Activated T-helper 2 cell treated with anti-CD3 and anti-CD28 coated beads, Interferon-gamma antibody, Interleukin-2, Interleukin-4, amounts not matched to agents 10 μg/mL and 5 μg/mL and 100 μg/mL, durations not matched to agents 14 hours and 24 hours and 36 hours (primary cell): Measurements from ENCODE around the gene SERPINB5. TPM values are rescaled to one million over a fixed set of nuclear protein-coding genes. Genes with fewer than 3 reads are reported as not detected.

Source experiments
- DNase-seq: peaks from one replicate; pipeline ENCODE4 v3.0.0; 2021; ENCODE audit warnings: low spot score
- H3K27ac Mint-ChIP-seq: one replicate; pipeline ENCODE4 v1.8.0; 2021; ENCODE audit warnings: mixed read lengths
- H3K27me3 Mint-ChIP-seq: one replicate; pipeline ENCODE4 v1.8.0; 2021; ENCODE audit warnings: low read depth, mixed read lengths
- H3K36me3 Mint-ChIP-seq: one replicate; pipeline ENCODE4 v1.8.0; 2021; ENCODE audit warnings: low read depth, mixed read lengths
- H3K4me1 Mint-ChIP-seq: one replicate; pipeline ENCODE4 v1.8.0; 2021; ENCODE audit warnings: low read depth, mixed read lengths
- H3K4me3 Mint-ChIP-seq: one replicate; pipeline ENCODE4 v1.8.0; 2021; ENCODE audit warnings: low read depth, mild to moderate bottlenecking, moderate library complexity, mixed read lengths
- H3K9me3 Mint-ChIP-seq: one replicate; pipeline ENCODE4 v1.8.0; 2021; ENCODE audit warnings: mixed read lengths
- intact Hi-C: fragments of 100-400 bp; cut with micrococcal nuclease; formaldehyde crosslinking; loops from one replicate; pipeline ENCODE4 v1.15.1; 2023
- total RNA-seq: library from RNA; stranded (reverse); gene quantifications from 2 replicates; pipeline ENCODE4 v1.2.3, GENCODE V29; 2022

Gene SERPINB5
- total RNA-seq, 1 donor from 2014 or later = not detected

DNA sequence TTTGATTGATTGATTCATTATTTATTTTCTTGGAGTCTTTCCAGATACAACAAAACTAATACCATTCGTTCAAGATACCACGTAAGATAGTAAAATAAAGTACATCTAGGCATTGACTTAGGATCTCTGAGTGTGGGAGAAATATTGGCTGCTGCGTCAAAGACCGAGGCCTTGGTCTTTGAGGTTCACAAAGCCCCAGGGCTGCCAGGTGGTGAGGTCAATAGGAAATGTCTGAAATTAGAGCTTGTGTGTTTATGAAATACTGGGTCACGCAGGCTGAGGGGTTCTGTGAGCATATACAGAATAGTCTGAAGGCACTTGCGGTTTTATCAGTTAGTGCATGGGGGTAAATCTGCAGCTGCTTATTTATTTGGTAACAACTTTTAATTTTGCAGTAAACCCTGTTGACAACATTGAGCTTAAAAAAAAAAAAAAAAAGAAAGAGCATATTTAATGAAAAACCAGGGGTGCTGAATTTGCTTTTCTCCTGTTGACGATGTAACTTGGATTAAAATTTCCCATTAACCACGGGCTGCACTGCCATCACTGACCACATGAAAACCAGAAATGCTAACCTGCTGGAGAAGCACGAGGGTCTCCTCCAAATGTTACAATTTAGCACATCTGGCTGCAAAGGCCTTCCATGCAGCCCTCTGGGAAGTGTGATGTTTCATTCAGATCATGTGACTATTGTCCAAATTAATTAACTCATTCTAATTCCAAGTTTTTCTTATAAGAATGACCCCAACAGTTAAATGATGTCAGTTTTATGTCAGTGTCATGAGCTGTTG is 38.3 kb downstream of the SERPINB5 start:
- no peaks in the 10 kb centered on the region for H3K4me1 Mint-ChIP-seq
- no peaks in the 10 kb centered on the region for H3K36me3 Mint-ChIP-seq
- H3K27me3 Mint-ChIP-seq = peaks cover 10% of the 10 kb centered on the region
- H3K4me3 Mint-ChIP-seq = no peak overlapping the region
- no peak overlapping the region for H3K27ac Mint-ChIP-seq
- H3K9me3 Mint-ChIP-seq = no peaks in the 10 kb centered on the region
- no peak for DNase-seq
- intact Hi-C loops = loop anchor here (5.0 kb wide), 1 partner anchor 422 kb away; no protein-coding TSS in a partner anchor

DNA sequence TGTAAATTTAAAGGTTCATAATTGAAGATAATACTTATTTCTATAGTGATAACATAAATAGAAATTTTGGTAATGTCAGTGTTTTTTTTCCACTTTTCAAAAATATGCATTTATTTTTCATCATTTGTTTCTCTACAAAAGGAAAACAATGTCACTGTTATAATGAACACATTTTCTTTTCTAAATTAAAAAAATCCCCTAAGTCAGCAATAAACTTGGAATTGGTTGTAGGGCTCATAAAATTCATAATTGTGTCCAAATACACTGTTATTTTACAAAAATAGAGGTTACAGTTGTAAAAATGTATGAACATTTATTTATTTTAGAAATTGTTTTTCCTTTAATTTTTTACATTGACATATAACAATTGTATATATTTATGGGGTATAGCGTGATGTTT is 39.0 kb downstream of the SERPINB5 start:
- no peak for DNase-seq
- intact Hi-C loops = loop anchor here (5.0 kb wide), 1 partner anchor 422 kb away; no protein-coding TSS in a partner anchor
- no peak overlapping the region for H3K27ac Mint-ChIP-seq
- H3K9me3 Mint-ChIP-seq = no peaks in the 10 kb centered on the region
- H3K27me3 Mint-ChIP-seq = peaks cover 13% of the 10 kb centered on the region
- no peak overlapping the region for H3K4me3 Mint-ChIP-seq
- H3K36me3 Mint-ChIP-seq = no peaks in the 10 kb centered on the region
- H3K4me1 Mint-ChIP-seq = no peaks in the 10 kb centered on the region

DNA sequence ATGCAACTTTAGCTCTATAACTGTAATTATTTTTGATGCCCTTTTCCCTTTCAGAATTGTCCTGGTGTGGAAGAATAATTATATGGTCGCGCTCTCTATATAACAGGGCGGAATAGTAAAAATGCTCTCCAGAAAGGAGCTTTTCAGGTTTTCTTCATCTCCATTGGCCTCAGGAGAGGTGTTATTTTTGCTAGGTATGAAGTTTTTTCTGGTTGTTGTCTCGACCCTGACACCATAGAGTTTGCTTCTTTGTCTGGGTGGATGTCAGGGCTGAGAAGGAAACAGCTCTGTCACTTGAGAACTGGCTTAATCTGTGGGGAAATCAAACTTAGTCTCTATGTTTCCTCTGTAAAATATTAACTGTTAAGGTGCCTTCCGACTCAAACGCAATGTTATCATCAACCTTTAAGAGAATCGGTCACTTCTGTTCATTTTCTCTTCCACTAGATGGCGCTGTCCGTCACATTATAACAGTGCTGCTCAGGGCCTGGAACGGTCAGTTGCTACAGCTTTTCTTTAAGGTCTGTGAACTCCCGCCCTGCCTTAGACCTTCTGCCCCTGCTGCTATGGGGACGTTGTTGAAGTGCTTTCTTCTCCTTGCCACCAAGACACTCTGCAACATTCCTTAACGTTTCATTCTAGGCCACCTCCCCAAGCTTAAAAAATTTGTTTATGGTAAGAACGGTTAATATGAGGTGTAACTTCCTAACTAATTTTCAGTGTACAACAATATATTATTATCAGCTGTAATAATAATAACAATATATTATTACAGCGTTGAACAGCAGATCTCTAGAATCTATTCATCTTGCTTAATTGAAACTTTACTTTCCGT is 41.6 kb downstream of the SERPINB5 start:
- H3K27me3 Mint-ChIP-seq = peaks cover 24% of the 10 kb centered on the region
- H3K36me3 Mint-ChIP-seq = no peaks in the 10 kb centered on the region
- H3K4me3 Mint-ChIP-seq = no peak overlapping the region
- no peak overlapping the region for H3K27ac Mint-ChIP-seq
- DNase-seq = peak; percentile 30
- no peaks in the 10 kb centered on the region for H3K4me1 Mint-ChIP-seq
- no peaks in the 10 kb centered on the region for H3K9me3 Mint-ChIP-seq
- intact Hi-C loops = loop anchor here (1.0 to 5.0 kb wide), 4 partner anchors 60 to 461 kb away; no protein-coding TSS in a partner anchor

DNA sequence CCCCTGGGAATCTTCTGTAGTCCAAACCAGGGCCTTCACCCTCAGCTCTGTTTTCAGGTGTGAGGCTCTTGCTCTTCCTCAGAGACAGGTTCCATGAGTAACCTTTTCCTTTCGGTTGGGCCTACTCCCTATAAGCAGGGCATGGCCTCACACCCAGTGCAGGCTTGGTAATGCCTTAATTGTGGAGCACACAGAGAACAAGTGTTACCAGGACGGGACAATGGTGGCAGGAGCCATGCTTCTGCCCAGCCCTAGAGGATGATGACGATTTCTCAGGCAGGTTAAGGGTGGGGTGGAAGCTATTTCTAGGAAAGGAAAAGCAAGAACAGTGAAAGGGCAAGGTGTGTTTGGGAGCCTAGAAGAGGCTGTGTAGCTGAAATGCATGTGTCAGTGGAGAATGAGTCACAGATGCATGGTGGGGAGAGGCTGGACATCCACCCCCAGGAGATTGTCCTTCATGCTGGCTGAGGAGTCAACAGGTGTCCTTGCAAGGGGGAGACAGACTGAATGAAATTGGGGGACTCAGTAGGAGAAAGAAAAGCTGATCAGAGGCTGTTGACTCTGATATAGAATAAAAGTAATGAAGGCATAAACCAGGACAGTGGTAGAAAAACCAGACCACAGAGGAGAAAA is 43.4 kb downstream of the SERPINB5 start:
- Mint-ChIP-seq H3K9me3 (no peaks in the 10 kb centered on the region), H3K27me3 (peaks cover 25% of the 10 kb centered on the region), H3K4me1 (no peaks in the 10 kb centered on the region), H3K27ac (no peak overlapping the region), H3K4me3 (no peak overlapping the region), H3K36me3 (no peaks in the 10 kb centered on the region)
- DNase-seq = no peak
- intact Hi-C loops = no loop called here

DNA sequence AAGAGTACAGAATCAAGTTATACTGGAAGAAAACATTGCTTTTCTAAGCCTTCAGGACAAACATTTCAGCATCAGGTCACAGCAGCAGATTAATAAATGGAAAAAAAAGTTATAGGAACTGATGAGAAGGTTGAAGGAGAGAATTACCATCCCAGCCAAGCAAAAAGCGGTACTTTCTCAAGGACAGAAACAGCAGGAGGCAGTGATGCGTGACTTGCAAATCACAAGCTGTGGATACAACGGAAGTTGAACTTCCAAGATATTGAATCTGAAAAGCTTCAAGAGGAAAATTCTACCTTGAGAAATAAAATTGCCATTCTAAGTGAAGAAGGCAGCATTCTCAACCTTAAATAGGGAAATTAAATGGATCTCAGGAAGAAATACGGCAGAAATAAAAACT is 46.9 kb downstream of the SERPINB5 start:
- no peaks in the 10 kb centered on the region for H3K36me3 Mint-ChIP-seq
- no peak overlapping the region for H3K27ac Mint-ChIP-seq
- no peaks in the 10 kb centered on the region for H3K4me1 Mint-ChIP-seq
- intact Hi-C loops = no loop called here
- H3K4me3 Mint-ChIP-seq = no peak overlapping the region
- H3K27me3 Mint-ChIP-seq = peaks cover 23% of the 10 kb centered on the region
- no peak for DNase-seq
- no peaks in the 10 kb centered on the region for H3K9me3 Mint-ChIP-seq

DNA sequence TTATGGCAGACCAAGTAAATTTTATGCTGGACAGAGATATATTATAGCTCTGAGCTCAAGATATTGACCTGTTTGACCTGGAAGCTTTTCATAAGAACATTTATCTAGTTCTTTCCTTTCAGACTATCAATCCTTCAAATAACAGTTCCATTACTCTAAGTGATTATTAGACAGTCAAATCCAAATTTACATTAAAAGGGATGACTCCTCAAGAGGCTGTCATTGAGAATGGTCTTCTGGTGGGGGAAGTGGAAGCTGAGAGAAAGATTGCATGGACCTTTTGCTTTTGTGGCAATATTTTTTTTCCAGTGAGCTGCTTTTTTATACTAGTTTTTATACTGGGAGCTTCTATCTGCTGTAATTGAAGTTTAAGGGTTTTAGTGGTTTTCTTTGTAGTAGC is 50.5 kb downstream of the SERPINB5 start:
- no peaks in the 10 kb centered on the region for H3K9me3 Mint-ChIP-seq
- DNase-seq = no peak
- intact Hi-C loops = no loop called here
- H3K27me3 Mint-ChIP-seq = peaks cover 21% of the 10 kb centered on the region
- H3K27ac Mint-ChIP-seq = no peak overlapping the region
- H3K4me1 Mint-ChIP-seq = no peaks in the 10 kb centered on the region
- H3K36me3 Mint-ChIP-seq = no peaks in the 10 kb centered on the region
- no peak overlapping the region for H3K4me3 Mint-ChIP-seq

DNA sequence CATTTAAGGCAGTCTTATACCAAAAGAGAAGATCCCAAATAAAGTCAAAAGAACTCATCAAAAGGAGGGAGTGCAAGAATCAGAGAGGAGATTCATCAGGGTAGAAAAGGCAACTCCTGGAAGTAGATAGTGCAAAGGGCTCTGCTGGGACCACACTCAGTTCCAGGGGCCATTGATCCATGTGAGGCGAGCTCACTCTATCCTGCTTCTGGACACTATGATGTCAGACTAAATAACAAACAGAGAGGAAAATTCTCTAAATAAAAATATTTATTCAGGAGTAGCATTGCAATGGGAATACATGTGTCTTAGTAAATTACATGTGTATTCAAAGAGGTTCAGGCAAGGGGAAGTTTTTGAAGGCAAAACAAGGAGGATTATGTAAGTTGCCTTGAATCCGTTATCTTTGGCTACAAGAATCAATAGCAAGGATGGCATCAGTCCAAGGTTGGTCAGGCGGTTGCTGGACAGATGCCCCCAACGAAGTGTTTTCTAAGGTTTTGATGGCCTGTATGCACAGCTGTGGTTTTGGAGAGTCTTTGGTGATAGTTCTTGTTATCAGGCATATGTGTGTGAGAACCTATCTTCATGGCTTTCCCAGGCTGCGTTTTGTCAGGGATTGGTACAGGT is 52.2 kb downstream of the SERPINB5 start:
- intact Hi-C loops = no loop called here
- Mint-ChIP-seq H3K9me3 (no peaks in the 10 kb centered on the region), H3K36me3 (no peaks in the 10 kb centered on the region), H3K27me3 (peaks cover 19% of the 10 kb centered on the region), H3K4me1 (no peaks in the 10 kb centered on the region), H3K4me3 (no peak overlapping the region), H3K27ac (no peak overlapping the region)
- no peak for DNase-seq

DNA sequence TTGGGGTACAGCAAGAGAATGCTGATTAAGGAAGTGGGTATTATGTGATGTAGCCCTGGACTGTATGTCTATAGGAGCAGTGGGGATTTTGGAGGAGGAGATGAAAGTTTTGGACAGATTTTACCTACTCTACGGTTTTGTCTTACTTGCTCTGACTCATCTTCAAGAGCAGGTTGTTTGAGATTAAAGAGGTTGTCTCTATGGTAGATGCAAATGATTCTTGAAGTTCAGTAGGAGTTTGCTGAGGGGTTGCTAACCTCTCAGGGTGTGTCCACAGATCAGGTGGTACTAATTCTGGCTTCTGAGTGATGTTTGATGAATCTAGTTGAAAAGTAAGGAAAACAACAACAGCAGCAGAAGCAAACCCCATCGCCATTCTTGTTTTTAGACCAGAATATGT is 55.7 kb downstream of the SERPINB5 start:
- Mint-ChIP-seq H3K4me3 (no peak overlapping the region), H3K4me1 (peaks cover 6% of the 10 kb centered on the region), H3K27ac (no peak overlapping the region), H3K9me3 (no peaks in the 10 kb centered on the region), H3K27me3 (peaks cover 25% of the 10 kb centered on the region), H3K36me3 (no peaks in the 10 kb centered on the region)
- DNase-seq = no peak
- intact Hi-C loops = no loop called here

DNA sequence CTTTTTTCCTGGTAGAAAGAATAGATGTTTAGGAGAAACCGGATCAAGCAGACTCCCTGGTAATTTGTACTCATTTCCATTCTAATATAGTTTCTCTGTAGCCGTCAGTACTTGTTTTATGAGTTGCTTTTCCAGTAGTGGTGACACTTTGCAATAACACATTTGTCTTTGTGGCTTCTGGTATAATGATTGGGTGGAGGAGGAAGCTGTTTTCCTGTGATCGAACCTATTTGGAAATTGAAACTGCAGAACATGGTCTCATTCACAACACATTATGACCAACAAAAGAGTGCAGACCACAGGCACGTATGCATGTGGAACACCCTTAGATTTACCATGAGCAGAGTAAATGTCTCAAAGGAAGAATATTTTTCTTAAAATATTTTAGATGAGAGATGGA is 57.9 kb downstream of the SERPINB5 start:
- peaks cover 6% of the 10 kb centered on the region for H3K4me1 Mint-ChIP-seq
- no peaks in the 10 kb centered on the region for H3K9me3 Mint-ChIP-seq
- no peak for DNase-seq
- no peak overlapping the region for H3K27ac Mint-ChIP-seq
- no peak overlapping the region for H3K4me3 Mint-ChIP-seq
- intact Hi-C loops = no loop called here
- no peaks in the 10 kb centered on the region for H3K36me3 Mint-ChIP-seq
- H3K27me3 Mint-ChIP-seq = peaks cover 20% of the 10 kb centered on the region

DNA sequence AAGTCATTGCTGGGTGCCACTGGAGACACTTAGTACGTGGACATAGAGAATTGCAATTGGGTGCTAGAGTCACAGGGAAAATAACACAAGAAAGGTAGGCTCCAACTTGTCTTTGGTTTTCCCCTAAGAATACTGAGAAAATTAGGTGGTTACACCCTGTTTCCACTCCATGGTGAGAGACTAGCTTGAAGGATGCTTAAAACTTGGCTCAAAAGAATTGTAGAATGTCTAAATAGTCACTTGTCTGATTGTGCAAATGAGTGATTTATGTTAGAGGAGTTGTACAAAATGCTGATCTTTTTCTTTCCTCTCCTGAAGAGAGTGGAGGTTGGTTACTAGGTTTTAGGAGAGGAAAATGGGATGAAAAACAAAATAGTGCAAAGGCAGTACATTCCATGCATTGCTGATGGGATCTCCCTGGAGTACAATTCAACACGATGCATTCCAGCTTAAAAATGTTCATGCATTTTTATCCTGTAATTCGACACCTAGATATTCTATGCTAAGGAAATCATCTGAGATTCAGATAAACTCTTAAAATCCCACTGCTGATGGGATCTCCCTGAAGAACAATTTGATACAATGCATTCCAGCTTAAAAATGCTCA is 63.2 kb downstream of the SERPINB5 start:
- Mint-ChIP-seq H3K4me3 (no peak overlapping the region), H3K27ac (no peak overlapping the region), H3K9me3 (no peaks in the 10 kb centered on the region), H3K27me3 (peaks cover 24% of the 10 kb centered on the region), H3K4me1 (no peaks in the 10 kb centered on the region), H3K36me3 (no peaks in the 10 kb centered on the region)
- intact Hi-C loops = no loop called here
- DNase-seq = no peak

DNA sequence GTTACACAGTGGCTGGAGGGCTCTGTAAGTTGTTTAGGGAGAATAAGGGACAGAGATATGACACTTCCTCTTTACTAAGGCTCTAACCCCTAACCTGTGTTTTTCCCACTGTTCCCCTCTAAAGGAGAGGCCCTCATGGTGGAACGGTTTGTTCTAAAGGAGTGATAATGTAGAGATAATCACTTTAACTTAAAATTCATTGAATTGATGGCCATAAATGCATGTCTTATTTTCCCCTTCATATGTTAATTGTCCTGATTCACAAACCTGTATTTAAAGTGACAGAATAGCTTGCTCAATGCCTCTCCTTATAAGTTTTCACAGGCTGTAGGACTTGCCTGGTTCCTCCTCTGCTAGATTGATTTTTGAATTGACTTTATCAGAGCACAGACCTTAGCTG is 65.3 kb downstream of the SERPINB5 start, which contains the start of gene SERPINB12:
Gene SERPINB12, plus strand, starts transcription at position 301 of the 400 bp plus-strand sequence. CDS start 13,791 bp downstream, outside the sequence.
- no peaks in the 10 kb centered on the region for H3K4me1 Mint-ChIP-seq
- no peaks in the 10 kb centered on the region for H3K9me3 Mint-ChIP-seq
- H3K36me3 Mint-ChIP-seq = no peaks in the 10 kb centered on the region
- no peak for DNase-seq
- H3K4me3 Mint-ChIP-seq = no peak within 1 kb of the TSS
- H3K27me3 Mint-ChIP-seq = peaks cover 30% of the 10 kb centered on the region
- intact Hi-C loops = no loop called here
- no peak within 1 kb of the TSS for H3K27ac Mint-ChIP-seq

DNA sequence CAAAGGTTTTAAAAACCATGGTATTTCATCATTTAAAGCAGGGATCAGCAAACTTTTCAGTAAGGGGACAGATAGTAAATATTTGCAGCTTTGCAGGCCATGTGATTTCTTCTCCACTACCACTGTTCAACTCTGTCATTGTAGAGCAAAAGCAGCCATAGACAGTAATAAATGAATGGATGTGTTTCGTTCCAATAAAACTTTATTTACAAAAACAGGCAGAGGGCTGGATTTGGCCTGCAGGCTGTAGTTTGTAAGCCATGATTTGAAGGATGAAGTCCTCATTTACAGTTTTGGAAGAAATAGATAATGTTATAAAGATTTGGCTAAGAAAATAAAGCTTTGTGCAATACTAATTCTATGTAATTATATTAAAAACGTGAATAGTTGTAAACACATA is 67.3 kb downstream of the SERPINB5 start:
- no peaks in the 10 kb centered on the region for H3K9me3 Mint-ChIP-seq
- H3K27ac Mint-ChIP-seq = no peak overlapping the region
- no peaks in the 10 kb centered on the region for H3K4me1 Mint-ChIP-seq
- no peaks in the 10 kb centered on the region for H3K36me3 Mint-ChIP-seq
- intact Hi-C loops = no loop called here
- H3K27me3 Mint-ChIP-seq = peaks cover 30% of the 10 kb centered on the region
- DNase-seq = no peak
- no peak overlapping the region for H3K4me3 Mint-ChIP-seq
